Raji (cell line): ENCODE data around the gene PRMT2.

Experiments
- POLR2A ChIP-seq: IDR thresholded peaks from 2 replicates; pipeline ENCODE4 v1.6.1; 2011; ENCODE audit warnings: low read depth, low read length, control low read depth; ENCODE audit not compliant: insufficient read depth

The PRMT2 gene

GRCh38 chr21:46610018-46610701, 25.3 kb upstream of the PRMT2 start:
- TF ChIP-seq POLR2A: no peak

GRCh38 chr21:46613391-46613790, 22.1 kb upstream of the PRMT2 start:
- no peak for TF ChIP-seq POLR2A

- no peak for TF ChIP-seq POLR2A
These were observed 19.4 kb upstream of the PRMT2 start for GRCh38 chr21:46616050-46616449.

- no peak for TF ChIP-seq POLR2A
These were observed 18.8 kb upstream of the PRMT2 start for GRCh38 chr21:46616656-46617055.

- no peak for TF ChIP-seq POLR2A
These were observed 18.0 kb upstream of the PRMT2 start for GRCh38 chr21:46617267-46618051.

- no peak for TF ChIP-seq POLR2A
These were observed 16.6 kb upstream of the PRMT2 start for GRCh38 chr21:46618738-46619379.

GRCh38 chr21:46619846-46620245, 15.6 kb upstream of the PRMT2 start:
- no peak for TF ChIP-seq POLR2A

GRCh38 chr21:46620846-46621245, 14.6 kb upstream of the PRMT2 start:
- no peak for TF ChIP-seq POLR2A

- TF ChIP-seq POLR2A: no peak
These were observed 13.9 kb upstream of the PRMT2 start for GRCh38 chr21:46621457-46622182.

GRCh38 chr21:46622226-46622625, 13.2 kb upstream of the PRMT2 start:
- no peak for TF ChIP-seq POLR2A

GRCh38 chr21:46624050-46624449, 11.4 kb upstream of the PRMT2 start:
- TF ChIP-seq POLR2A: no peak

- TF ChIP-seq POLR2A: no peak
These were observed 9.7 kb upstream of the PRMT2 start for GRCh38 chr21:46625759-46626158.

- TF ChIP-seq POLR2A: no peak
These were observed 8.9 kb upstream of the PRMT2 start for GRCh38 chr21:46626536-46626935.

GRCh38 chr21:46626975-46627501, 8.4 kb upstream of the PRMT2 start:
- TF ChIP-seq POLR2A: no peak

- no peak for TF ChIP-seq POLR2A
These were observed 7.7 kb upstream of the PRMT2 start for GRCh38 chr21:46627726-46628125.
